Stimulated activated CD4-positive, alpha-beta T cell treated with anti-CD3 and anti-CD28 coated beads, Interleukin-2, amount 100 ng/mL, for 4 hours (primary cell): Measurements from ENCODE around the gene CFAP54.
"Not testable (repeated sequence)": the region's sequence is repeated elsewhere in the genome, so short reads cannot be mapped to it uniquely, and the experiment has no call there.

Experiments used
- DNase-seq: peaks from one replicate; pipeline ENCODE4 v3.0.0-alpha.2; 2020; ENCODE audit warnings: low read depth

The CFAP54 gene

DNA sequence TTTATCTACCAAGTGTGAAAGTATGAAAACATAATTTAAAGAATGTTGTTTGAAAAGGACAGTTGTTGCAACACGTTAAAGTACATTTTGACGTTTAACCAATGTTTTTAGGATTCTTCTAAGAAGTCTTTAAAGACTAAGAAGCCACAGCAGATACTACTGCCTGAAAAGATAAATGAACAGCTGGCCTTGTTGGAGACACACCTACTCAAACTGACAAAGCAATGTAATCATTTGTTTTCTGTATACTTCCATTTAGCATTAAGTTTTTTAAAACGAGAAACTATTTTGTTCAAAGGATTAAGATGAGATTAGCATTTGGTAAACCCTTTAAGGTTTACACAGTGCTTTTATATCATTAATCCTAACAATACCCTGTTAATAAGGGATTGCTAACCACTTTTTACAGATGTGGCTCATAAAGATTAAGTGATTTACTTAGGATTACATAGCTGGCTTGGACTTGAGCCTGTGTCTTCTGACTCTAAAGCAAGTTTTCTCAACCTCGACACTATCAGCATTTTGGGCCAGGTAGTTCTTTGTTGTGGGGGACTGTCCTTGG, 134.4 kb downstream of the CFAP54 start:
- no peak for DNase-seq

DNA sequence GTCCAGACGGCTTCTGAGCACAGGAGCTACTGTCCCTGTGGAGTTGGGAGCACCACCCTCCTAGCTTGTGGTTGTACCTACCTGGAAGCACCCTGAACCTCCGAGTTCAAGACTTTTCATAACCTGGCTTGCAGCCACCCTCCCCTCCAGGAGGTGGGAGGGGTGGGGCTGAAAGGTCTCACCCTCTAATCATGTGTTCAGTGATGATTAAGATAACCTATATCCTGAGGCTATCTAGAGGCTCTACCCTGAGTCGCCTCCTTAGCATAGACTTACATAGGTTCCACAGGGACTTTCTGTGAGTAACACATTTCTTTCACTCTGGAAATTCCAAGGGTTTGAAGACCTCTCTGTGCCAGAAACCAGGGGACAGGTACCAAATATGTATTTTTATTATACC, 146.5 kb downstream of the CFAP54 start:
- no peak for DNase-seq

DNA sequence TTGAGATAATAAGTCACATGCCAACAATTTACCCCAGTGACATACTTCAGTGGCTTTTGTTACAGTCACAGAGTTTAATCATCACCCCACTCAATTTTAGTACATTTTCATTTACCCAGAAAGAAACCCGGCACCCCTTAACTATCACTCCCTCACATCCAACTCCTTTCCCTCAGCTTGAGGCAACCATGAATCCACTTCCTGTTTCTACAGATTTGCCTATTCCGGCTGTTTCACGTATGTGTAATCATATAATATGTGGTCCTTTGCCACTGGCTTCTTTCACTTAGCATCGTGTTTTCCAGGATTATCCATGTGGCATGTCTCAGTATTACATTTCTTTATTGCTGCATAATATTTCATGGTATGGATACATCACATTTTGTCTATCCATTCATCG, 147.5 kb downstream of the CFAP54 start:
- DNase-seq: no peak

DNA sequence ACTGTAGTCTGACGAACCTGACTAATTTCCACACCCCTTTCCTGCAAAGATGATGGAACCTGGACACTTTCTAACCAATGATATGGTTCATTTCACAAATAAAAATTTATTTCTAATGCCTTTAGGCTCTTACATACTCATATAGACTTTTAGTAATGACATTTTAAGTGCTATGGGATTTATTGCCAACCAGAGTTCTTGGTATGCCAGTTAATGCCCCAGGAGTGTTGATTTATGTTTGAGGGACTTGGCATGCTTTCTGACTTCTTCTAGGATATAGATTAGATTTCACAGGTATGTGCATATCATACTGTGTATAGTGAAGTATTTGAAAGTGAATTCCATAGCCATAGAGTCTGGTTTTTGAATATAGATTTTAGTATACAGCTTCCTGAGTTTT, 159.5 kb downstream of the CFAP54 start:
- no peak for DNase-seq

DNA sequence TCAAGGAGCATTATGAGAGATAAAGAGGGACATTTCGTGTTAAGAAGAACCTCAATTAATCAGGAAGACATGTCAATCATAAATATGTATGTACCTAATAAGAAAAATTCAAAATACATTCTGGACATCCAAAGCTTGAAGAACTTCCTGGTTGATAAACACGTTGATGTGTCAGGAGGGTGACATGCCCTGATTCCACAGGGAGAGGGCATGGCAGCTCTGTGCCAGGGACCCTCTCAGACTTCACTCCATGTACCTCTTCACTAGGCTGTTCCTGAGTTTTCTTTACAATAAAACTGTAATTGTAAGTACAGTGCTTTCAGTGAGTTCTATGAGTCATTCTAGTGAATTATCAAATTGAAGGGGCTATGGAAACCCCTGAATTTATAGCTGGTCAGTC, 163.5 kb downstream of the CFAP54 start:
- DNase-seq: no peak

DNA sequence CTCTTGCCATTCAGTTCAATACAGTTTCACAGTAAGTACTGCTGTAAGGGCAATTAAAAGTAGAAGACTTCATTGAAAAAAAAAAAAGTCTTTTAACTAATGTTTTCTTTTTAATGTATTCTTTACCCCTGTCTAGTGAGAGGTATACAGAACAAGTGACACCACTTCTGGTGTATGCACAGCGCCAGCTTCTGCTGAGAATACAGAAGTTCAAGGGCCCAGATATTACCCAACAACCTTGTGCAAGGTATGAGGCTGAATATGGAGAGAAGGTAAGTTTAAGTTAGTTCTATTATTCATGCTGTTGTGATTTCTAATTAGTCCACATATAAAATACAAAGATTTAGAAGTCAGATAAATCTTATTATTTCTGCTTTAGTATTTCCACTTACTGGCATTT, 168.7 kb downstream of the CFAP54 start:
- no peak for DNase-seq

DNA sequence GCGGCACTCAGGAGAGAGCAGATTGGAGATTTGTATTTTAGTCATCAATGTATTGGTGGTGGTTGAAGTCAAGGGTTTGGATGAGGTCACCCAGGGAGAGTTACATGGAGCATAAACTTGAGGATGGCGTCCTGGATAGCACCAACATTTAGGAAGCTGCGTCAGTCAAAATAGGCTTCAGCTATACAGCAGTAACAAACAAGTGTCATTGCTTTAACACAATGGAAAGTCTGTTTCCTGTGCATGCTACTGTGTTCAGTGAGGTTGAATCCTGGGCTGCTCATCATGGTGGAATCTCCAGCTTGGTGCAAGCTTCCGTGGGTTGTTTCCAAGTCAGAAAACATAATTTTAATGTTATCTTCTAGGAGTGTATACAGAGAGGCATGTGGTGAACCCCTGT, 180.4 kb downstream of the CFAP54 start:
- no peak for DNase-seq

DNA sequence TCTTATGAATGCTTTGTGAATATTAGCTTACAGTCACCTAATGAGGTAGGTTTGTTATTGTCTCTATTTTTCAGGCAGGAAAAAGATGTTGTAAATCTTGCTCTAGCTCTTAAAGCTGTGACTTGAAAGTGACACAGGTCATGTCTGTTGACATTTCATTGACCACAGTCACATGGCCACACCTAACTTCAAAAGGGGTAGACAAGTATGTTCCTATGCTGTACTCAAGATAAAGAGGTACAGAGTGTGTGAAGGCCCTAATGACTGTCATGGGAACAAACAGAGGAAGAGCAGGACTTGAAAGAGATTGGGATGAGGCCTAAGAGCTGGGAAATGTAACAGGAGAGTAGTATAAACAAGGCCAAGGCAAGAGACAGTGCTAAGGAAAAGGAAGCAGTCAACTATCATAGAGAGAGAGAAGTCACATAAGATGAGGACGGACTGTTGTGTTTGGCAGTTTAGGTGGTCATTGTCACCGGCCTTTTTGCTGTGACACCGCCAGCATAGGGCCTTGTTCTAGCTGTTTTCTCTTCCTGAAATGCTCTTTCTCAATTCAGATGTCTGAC, 181.0 kb downstream of the CFAP54 start:
- no peak for DNase-seq

DNA sequence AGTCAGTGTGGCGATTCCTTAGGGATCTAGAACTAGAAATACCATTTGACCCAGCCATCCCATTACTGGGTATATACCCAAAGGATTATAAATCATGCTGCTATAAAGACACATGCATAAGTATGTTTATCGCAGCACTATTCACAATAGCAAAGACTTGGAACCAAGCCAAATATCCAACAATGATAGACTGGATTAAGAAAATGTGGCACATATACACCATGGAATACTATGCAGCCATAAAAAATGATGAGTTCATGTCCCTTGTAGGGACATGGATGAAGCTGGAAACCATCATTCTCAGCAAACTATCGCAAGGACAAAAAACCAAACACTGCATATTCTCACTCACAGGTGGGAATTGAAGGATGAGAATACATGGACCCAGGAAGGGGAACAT, 186.1 kb downstream of the CFAP54 start:
- not testable (repeated sequence) for DNase-seq

DNA sequence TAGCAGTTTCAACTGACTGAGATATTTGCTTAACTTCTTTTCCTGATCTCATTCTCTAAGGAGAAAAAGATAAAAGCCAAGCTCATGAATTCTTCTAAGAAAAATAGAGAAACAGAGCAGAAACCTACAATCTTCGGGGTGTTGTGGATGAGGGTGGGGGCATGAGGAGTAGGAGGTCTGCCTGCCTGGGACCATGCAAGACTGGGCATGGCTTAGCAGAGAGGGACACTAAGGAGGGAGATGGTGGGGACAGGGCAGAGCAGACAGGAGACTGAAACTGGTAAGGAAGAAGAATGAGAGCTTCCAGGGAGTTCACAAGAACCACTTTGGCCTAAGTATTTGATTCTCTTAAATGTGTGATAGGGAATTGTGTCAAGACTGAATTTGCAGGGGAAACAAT, 188.0 kb downstream of the CFAP54 start:
- no peak for DNase-seq

DNA sequence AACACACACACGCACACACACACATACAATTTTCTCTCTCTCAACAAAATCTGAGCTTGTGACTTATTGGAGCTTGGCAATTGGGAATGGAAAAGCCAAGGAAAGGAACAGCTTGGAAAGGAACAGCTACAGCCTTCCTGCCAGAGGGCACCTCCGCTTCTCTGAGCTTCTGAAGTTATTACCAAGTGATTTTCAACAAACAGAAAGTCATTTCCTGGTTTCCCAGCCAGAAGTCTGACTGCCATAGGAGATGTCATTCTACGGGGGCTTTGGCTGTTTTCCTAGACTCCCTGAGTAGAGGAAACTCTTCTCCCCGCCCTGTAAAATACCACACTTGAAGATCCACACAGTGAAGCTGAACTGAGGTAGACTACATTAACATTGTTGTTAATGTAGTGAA, 198.3 kb downstream of the CFAP54 start:
- DNase-seq: no peak

DNA sequence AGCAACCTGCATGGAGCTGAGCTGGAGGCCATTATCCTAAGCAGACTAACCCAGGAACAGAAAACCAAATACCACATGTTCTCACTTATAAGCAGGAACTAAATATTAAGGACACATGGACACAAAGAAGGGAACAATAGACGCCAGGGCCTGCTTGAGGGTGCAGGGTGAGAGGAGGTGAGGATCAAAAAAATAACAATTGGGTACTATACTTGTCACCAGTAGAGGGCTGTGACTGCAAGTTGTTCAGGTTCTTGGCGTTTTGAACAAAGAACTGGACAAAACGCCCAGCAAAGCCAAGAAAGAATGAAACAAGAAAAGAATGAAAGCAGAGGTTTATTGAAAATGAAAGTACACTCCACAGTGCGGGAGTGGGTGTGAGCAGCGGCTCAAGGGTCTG, 209.1 kb downstream of the CFAP54 start:
- DNase-seq: no peak

DNA sequence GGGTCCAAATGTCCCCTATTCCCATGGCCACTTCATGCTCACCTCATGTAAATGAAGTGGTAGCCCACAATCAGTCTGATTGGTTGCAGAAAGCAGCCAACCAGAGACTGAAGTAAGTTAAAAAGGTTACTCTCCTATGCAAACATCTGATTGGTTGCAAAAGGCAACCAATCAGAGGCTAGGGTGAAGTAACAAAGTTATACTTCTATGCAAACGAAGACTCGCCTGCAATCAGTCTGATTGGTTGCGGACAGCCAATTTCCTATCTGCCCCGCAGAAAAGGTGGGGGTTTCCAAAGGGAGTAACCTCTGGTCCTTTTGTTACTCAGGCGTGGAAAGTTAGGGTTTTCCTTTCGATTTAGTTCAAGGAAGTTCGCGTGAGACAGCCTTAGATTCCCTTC, 209.6 kb downstream of the CFAP54 start:
- DNase-seq: no peak

DNA sequence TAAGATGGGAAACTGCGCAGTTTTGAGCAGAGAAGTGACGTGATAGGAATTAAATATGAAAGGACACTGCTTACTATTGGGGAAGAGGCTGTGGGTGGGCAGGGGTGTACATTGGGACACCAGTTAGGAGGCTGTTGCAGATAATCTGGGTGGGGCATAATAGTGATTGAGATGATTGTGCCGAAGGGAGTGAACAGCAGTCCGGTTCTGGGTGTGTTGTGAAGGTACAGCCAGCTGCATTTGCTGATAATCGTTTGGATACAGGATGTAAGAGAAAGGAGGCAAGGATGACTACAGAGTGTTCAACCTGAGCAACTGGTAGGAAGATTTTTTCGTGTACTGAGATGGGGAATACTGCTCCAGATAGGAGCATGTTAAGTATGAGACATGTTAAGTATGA, 212.5 kb downstream of the CFAP54 start:
- no peak for DNase-seq

DNA sequence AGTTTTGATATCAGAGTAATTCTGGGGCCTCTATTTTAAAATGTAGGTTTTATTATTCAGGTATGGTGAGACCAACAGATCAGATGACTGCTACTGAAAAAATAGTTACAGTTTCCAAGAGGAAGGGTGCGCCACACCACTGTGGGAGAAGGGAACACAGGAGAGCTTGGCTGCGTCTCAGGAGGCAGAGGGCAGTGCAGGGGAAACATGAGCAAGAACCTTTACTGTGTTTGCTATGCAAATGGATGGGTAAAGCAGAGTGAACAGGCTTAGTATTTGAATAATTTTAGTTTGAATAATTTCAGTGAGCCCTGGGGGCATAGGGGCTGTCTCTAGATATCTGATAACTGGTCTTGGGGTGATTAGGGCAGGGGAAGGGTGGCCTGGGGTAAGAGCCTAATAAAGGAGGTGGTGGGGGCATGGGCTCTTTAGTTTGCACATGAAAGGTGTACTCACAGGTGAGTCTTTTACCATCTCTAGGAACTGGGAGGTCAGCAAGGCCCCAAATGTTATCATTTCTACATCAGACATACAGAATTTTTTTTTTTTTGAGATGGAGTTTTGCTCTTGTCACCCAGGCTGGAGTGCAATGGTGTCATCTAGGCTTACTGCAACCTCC, 220.9 kb downstream of the CFAP54 start:
- no peak for DNase-seq

DNA sequence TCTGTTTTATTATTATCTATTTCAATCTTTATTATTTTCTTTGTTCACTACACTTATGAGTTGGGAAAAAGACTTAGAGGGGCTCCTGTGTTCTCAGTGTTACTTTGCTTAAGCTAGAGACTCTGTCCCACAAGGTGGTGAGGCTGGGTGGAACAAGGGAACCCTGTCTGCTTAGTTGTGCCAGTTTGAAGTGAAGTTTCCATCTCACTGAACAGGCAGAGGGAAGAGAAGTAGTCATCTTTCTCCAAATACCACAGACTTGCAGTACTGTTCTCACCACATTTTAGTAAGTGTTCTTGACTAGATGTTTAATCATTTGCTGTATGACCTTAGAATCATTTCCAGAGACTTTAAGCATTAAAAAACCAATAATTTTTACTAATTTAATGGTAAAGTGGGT, 222.0 kb downstream of the CFAP54 start:
- no peak for DNase-seq

DNA sequence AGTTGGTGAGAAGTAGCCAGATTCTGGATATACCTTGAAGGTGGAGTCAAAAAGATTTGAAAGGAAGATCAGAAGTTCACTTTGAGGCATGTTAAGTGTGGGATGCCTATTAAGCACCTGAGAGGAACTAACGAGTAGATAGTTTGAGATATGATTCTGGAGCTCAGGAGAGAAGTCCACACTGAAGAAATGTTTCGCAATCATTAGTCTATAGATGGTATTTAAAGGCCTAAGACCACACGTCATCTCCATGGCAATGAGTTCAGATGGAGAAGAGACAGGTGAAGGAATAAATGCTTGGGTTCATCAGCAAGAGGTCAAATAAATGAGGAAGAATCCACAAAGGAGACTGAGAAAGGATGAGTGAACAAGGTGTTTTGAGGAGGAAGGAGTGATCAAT, 224.8 kb downstream of the CFAP54 start:
- no peak for DNase-seq

DNA sequence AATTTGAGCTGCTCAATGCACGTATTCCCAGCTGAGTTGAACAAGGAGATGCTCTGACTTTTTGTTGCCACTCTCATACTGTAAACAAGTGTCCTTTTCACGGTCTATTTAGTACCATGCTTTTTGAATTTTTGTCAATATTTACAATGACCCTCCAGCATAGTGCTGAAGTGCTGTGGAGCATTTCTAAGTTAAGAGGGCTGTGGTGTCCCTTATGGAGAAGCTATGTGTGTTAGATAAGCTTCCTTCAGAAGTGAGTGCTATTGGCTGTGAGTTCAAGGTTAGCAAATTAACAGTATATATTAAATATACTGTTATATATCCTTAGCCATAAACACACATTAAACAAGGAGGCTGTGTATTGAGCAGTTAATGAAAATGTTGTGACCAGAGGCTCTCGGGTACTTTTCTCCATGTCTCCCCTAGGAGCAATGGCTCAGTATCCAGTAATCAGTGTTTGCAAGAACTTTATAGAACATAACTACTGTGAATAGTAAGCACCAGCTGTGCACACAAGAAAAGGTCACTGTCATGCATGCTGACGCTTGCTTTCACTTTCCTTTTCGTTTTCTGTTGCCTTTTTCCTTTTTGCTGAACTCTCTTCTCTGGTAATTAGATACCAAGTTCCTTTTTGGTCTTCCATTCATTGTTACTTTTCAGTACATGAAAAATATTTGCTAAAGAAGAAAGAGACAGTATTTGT, 230.4 kb downstream of the CFAP54 start:
- no peak for DNase-seq

DNA sequence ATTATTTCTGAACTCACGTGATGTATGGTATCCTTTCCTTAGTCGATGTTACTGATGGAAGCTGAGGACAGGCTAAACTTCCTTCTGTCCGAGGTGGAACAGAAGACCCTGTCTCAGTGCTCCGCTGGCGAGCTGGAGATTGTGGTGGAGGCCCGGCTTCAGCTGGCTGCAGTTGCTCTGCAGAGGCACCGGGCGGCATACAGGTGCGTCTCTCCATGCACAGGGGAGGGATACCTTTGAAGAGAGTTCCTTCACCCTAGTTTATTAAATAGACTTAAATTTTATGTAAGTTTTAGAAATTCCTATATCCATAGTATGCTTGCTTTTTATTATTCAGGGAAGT, 231.0 kb downstream of the CFAP54 start:
- DNase-seq: no peak

DNA sequence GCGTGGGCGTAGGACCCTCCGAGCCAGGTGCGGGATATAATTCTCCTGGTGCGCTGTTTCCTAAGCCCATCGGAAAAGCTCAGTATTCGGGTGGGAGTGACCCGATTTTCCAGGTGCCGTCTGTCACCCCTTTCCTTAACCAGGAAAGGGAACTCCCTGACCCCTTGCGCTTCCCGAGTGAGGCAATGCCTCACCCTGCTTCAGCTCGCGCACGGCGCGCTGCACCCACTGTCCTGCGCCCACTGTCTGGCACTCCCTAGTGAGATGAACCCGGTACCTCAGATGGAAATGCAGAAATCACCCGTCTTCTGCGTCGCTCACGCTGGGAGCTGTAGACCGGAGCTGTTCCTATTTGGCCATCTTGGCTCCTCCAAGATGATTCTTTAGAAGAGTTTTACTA, 240.1 kb downstream of the CFAP54 start:
- not testable (repeated sequence) for DNase-seq

DNA sequence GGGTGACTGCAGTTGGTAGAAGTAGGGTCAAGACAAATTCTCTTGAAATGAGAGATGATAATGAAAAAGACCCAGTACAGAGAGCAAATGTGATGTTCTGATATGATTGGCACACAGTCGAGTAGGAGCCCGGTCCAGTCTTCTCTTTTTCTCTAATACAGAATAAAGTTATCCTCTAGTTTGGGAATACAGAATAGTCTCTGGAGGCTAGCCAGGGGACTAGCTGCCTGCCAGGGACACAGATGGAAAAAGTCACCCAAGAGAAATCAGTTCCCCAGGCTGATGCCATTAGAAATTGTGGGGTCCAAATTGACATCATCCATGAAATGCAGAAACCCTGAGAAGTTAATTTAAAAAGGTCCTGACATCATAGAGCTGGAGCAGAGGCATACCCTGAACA, 240.5 kb downstream of the CFAP54 start:
- no peak for DNase-seq

DNA sequence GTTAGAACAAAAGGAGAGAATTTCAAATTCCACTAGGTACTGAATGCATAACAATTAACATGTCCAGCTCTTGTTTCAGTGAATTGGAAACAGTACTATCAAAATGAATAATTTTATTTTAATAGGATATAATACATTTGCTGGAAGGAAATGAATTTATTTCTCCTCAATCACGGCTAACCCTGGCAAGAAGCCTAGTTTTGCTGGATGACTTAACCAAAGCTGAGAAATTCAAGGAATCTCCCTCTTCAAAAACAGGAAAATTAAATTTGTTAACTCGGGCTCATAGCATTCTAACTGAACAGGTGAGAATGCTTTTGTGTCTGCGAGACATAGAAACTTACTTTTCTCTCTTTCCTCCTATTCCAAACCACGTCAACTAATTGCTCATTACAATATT, 254.2 kb downstream of the CFAP54 start:
- DNase-seq: no peak

DNA sequence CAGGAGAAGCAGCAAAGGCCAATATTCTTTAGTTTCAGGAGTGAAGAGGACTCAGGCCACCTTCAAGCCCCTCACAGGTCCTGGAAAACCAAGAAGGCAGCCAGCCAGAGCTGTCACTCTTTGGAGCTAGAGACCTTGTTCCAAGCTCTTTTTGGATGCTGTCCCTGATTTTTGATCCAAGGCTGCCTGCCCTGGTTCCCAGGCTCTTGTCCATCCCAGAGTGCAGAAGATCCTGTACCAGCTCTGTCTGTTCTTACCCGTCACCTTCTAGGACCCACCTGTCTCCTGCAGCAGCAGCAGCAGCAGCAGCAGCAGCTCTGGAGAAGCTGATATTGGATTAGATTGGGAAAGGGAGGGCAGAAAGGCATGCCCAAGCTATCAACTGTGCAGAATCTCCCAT, 260.6 kb downstream of the CFAP54 start:
- no peak for DNase-seq

DNA sequence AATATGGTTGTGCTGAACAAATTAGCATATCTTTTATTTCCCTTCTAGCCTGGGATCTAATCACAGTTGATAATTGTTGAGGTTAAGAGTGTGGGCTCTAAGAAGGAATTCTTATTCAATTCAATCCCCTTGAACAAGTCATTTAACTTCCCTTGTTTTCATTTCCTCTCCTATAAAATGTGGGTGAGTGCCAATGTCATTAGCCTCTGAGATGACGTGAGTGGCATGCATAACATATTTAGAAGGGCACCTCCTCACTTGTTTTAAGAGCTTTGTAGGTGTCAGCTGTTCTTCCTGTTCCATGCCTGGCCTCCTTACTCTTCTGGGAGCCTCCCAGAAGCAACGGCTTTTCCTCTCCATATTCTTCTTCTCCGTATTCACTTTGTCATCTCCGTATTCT, 262.2 kb downstream of the CFAP54 start:
- DNase-seq: no peak
